ENCODE results near the gene SEMA7A.

The SEMA7A gene

GRCh38 chr15:74415966-74416916, 17.5 kb downstream of the SEMA7A start:
- DNase-seq, result no peak

- DNase-seq, result no peak
Observed at GRCh38 chr15:74414603-74415338, 19.0 kb downstream of the SEMA7A start.

- DNase-seq, result no peak
Observed at GRCh38 chr15:74414081-74414580, 19.6 kb downstream of the SEMA7A start.

GRCh38 chr15:74413350-74414080, 20.2 kb downstream of the SEMA7A start:
- DNase-seq, result no peak

- no peak for DNase-seq
Observed at GRCh38 chr15:74412159-74412558, 21.6 kb downstream of the SEMA7A start.

- no peak for DNase-seq
Observed at GRCh38 chr15:74411686-74412085, 22.1 kb downstream of the SEMA7A start.

- no peak for DNase-seq
Observed at GRCh38 chr15:74410502-74410901, 23.3 kb downstream of the SEMA7A start.

GRCh38 chr15:74409225-74409624, 24.5 kb downstream of the SEMA7A start:
- DNase-seq, result no peak

- DNase-seq, result no peak
Observed at GRCh38 chr15:74408815-74409214, 24.9 kb downstream of the SEMA7A start.

GRCh38 chr15:74408385-74408784, 25.4 kb downstream of the SEMA7A start:
- DNase-seq, result no peak

- DNase-seq, result no peak
Observed at GRCh38 chr15:74406992-74407705, 26.6 kb downstream of the SEMA7A start.

GRCh38 chr15:74406517-74406916, 27.2 kb downstream of the SEMA7A start:
- DNase-seq, result no peak

GRCh38 chr15:74405823-74406222, 27.9 kb downstream of the SEMA7A start:
- DNase-seq, result no peak

GRCh38 chr15:74403991-74404563, 29.7 kb downstream of the SEMA7A start:
- no peak for DNase-seq

GRCh38 chr15:74403588-74403919, 30.2 kb downstream of the SEMA7A start:
- no peak for DNase-seq

GRCh38 chr15:74402873-74403587, 30.7 kb downstream of the SEMA7A start:
- DNase-seq, result peak; percentile 70 to 81

GRCh38 chr15:74402337-74402841, 31.4 kb downstream of the SEMA7A start:
- no peak for DNase-seq

GRCh38 chr15:74400915-74401757, 32.6 kb downstream of the SEMA7A start:
- DNase-seq, result no peak

GRCh38 chr15:74400313-74400860, 33.4 kb downstream of the SEMA7A start:
- no peak for DNase-seq
